Middle frontal gyrus (tissue), 1 donor: ENCODE data around the gene LETM1.

ENCODE experiments used
- DNase-seq: peaks from one replicate; pipeline ENCODE4 v3.0.0-alpha.2; 2015; ENCODE audit warnings: low spot score; ENCODE audit errors: extremely low spot score

Gene LETM1

DNA sequence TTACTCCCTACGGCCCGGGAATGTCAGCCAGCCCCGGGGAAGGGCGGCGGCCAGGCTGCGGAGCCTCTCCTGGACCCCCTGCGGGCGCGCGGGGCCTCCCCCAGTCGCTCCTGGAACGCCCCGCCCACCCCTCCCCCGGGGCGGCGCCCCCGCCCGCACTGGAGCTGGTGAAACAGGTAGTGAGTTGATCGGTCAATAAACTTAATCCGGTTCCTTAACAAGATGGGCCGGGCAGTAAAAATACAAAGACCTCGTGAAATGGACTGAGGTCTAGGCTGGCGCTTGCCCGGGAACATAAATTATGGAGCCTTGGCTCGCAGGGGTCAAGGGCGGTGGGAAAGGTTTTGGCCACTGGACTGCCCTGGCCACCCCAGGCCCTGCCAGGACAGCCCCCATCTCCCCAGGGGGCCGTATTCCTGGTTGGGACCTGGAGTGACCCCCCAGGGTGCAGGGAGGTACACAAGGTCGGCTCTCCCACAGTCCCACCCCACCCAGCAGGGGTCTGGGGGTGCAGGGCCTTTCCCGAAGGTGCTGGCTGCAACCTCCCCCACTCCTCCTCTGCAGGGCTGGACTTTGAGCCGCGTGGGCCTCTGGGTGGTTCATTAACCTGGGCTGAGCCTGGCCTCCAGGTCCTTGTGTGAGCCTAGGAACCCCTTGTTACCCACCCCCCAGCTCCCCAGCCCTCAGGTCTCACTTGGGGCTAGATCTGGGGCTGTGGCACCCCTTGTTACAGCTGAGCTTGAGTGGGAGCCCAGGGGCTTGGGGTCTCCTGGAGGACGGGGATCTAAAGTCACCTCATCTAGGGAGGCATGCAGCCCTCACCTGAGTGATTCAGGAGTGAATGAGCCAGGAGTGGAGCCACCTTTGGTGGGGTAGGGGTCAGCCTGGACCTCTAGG is 60.4 kb downstream of the LETM1 start:
- DNase-seq = no peak

DNA sequence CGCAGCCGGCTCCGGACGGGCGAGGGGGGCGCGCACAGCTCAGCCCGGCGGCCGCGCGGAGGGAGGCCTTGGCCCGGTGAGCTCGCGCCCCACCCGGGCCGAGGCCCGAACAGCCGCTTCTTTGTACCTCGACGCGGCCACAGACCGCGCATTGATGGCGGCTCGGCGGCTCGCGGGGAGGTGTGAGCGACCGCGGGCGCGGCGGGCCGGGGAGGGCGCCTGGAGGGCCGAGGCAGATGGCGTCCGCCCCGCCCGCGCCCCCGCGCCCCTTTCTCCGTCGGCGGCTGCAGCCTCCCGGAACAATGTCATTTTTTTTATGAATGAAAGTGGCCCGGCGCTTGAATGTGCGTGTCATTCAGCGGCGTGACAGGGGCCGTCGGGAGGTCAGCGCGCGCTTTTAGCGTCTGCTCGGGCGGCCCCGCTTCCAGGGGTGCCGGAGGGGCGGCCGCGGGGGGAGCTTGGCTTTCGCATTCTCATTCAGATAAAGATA is 61.1 kb downstream of the LETM1 start:
- DNase-seq = no peak

DNA sequence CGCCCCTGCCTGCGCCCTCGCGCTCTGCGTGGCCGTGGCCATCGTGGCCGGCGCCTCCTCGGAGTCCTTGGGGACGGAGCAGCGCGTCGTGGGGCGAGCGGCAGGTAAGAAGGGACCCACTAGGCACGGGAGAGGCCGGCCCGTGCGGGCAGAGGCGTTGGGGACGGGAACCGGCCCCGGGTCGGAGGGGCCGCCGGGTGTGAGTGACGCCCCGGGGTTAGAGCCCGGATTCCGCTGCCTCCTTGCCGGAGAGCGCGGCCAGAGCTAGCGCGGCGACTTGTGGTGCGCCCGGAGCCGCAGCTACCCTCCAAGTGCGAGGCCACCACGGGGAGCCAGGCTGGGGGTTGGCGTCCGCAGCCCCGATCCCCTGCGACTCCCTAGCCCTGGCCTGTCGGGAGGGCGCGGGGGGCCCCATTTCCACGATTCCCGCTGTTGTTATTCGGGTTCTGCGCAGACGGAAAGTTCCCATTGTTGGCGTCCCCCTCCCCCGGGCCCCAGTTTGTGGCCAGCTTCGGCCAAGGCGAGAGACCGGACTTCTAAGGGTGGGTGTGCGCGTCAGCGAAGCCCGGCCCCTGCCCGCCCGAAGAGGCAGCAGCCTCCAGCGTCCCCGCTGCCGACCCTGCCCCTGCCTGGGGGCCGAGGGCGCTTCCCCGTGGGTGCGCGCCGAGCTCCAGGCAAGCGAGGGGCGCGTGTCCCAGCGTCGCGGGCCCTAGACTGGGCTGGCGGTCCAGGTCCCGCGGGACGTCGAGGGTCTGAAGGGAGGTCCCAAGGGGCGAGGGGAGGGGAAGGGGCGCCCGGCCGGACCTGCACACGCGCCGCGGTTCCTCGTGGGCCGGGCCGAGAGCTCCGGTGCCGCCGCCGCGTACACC is 61.8 kb downstream of the LETM1 start:
- DNase-seq = no peak

DNA sequence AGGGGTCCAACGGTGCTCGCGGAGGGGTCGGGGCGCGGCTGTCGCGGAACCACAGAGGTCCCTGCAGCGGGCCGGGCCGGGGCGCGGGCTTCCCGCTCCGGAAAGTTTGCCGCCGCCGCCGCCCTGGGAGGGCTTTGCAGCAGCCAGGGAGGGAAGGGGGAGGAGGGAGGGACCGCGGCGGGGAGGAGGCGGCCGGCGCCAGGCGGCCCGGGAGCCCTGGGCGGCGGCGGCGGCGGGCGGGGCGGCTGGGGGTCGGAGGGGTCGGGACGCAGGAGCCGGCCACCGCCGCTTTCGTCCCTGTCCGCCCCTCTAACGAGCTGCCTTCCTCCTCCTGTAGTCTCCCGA is 62.5 kb downstream of the LETM1 start:
- DNase-seq = no peak

DNA sequence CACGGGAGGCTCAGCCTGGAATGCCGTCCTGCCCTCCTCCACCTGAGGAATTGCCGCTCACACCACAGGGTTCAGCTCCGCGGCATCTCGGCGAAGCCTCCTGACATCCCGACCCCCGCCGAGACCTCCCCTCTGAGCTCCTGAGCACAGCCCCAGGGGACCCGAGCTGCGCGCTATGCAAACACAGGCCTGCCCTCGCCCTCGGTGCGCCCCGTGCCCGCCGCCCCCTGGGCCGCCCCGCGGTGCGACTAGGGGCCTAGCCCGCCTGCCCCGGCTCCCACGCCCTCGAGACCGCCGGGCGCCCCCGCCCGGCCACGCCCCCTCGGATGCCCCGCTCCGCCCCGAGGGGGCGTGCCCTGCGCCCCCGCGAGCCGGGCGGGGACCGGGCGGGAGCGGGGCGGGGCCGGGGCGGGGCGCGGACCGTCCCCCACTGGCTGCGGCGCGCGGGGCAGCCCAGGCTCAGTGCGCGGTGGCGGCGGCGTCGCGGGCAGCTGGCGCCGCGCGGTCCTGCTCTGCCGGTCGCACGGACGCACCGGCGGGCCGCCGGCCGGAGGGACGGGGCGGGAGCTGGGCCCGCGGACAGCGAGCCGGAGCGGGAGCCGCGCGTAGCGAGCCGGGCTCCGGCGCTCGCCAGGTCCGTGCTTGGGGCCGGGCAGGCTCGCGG is 63.0 kb downstream of the LETM1 start, which contains the start of gene FGFR3:
FGFR3 (plus strand) TSS at position 462 of the 664 bp plus-strand sequence. CDS start 642 bp downstream, outside the sequence.
- no peak for DNase-seq

DNA sequence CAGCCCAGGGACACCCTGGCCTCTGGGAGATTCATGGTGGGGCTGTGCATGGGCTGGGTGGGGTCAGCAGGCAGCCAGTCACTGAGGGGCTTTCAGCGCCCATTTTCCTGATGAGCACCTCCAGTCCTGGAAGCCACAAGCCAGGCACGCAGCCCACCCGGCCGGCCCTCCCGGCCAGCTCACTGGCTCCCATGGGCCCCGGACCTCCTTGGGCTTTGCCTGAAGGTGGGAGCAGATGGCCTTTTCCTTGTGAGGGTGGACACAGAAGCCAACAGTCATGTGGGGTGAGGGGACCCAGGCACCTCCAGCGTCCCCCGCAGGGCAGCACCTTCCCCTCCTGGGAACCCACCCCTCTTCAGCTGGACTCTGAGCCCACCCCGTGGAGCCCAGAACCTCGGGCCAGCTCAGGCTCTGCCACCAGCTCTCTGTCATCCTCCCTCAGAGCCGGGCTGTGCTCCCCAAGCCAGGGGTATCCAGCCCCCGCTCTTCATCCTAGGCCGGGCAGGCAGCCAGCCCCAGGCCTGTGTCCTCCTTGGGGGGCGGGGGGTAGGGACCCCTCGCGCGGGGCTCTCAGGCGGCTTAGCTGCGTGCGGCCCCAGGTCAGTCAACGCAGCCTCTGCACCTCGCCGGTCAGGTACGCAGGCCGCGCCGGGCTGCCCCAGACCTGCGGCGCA is 63.7 kb downstream of the LETM1 start:
- DNase-seq = no peak

DNA sequence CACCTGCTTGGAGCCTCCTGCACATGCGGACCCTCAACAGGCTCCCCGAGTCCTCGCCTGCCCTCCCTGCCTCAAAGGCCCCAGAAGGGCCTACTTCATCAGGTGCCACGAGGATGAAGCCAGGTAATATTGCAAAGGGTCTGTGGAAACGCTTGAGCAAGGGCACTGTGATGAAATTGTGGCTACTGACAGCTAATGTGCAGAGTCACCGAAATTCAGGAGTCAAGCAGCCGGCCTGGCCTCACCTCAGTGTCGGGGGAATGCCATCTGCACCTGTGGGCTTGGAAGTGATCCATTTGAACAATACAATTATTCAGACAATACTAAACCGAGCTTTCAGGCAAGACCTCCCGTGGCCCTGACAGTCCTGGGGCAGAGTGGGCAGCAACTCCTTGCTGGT is 66.0 kb downstream of the LETM1 start:
- DNase-seq = no peak

DNA sequence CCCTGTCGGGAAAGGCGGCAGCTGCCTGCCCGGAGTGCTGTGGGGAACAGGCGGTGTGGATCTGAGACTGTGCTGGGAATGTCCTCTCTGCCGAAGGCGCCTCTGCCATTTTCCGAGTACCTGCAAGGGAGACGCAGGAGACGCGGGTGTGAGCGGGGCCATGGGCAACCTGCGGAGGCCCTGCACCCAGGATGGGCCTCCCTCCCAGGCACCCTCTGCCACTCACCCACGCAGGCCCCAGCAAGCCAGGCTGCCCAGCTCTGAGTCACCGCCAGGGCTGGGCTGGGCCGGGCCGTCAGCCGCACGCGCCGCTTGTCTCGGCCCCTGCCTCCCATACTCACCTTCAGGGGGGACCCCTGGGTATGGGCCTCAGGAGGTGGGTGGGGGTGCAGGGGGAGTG is 66.4 kb downstream of the LETM1 start:
- DNase-seq = no peak

DNA sequence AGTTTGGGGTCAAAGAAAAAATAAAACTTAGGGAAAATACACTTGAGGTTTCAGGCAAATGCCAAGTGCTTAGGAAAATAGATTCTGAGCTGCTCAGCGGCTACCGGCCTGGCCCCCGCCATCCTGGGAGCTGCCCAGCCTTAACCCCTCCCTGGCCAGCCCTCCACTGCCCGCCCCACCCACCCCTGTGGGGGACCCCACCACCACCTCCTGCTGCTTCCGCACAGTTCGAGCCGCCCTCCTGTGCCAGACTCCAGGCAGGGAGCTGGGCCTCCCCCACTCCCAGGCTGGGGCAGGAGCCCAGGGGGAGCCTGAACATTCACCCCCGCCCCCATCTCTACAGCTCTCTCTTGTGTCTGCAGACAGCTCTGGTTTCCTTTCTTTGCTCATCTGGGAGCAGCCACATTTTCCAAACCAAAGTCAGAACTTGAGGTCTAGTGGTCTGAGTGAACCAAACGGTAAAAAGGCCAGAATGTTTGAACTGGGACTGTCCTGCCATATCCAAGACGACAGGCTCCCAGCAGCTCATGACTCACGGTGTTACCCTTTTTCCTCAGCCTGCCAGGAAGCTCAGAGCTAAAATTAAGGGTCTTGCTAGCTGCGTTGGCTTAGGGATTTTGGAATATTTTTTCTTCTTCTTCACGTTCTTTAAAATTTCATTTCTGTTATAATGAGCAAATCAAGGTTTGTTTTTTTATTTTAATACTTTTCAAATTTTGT is 67.5 kb downstream of the LETM1 start:
- no peak for DNase-seq

DNA sequence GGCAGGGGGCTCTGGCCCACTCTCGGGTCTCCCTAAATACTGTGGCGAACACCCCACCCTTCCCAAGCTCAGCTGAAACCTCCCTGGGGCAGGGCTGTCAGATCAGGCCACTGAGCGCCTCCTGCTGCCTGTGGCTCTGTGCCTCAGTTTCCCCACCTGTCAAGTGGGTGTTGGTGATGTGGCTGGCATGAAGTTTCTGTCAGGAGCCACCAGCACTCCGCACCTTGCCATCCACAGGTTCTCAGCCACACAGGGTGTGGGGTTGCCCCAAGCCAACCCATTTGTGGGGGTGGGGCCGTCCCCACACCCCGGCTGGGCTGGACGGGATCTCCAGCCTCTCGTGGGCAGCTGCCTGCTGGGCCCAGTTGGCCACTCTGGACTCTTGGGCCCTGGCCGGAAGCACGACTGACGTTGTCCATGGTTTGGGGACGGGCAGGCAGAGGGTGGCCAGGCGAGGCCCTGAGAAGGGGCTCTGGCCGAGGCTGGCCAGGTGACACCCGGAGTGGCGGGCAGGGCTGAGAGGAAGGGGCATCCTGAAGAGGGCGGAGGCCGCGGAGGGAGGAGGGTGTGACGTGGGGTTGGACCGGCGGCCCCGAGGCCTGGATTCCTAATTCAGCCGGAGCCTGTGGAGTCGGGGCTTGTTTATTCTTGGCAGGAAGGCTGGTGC is 68.4 kb downstream of the LETM1 start:
- no peak for DNase-seq

DNA sequence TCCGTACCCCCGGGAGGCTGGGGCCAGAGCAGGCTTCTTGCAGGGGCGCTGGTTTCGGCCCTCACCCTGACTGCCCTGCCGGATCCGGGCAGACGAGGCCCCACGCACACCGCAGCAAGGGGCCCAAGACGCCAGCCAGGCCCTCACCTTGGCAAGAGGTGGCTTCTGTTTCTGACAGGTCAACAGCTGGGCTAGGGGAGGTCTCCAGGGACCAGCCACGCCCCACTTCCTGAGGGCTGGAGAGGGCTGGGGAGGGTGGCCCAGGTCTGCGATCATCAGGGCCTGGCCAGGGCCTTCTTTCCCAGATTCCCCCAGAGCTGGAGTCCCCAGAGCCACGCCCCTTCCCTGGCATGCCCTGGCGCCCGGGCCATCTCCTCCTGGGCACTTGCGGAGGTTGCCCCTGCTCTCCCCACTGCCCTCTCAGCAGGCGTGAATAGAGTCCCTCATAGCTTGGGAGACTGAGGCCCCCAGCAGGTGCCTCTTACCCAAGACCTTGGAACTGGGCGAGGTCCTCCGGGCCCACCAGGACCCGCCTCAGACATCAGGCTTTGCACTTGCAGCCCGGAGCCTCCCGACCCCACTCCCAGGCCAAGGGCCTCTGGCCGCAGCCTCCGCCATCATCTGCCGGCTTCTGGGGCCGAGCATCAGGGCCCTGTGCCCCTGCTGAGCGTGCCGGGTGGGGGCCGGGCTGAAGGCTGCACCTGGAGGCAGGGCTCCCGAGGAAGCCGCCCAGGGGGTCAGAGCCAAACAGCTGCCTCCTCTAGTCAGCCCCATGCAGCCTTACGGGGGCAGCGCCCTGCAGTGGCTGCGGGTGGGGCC is 69.2 kb downstream of the LETM1 start:
- no peak for DNase-seq

DNA sequence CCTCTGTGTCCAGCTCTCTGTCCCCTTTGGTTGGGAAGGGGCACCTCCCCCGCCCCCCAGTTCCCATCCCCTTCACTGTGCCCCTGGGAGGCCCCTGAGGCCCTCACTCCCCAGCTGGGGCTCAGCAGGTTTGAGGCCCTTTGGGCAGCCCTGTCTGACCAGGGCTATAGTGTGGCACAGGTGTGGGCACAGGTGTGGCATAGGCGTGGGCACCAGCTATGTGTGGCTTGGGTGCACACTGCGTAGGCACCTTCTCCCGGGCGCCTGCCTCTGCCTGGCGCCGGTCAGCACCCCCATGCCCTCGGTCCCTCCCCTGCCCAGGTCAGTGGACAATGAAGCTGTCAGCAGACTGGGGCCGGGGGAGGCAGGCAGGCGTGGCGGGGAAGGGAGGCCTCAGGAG is 70.4 kb downstream of the LETM1 start:
- DNase-seq = no peak

DNA sequence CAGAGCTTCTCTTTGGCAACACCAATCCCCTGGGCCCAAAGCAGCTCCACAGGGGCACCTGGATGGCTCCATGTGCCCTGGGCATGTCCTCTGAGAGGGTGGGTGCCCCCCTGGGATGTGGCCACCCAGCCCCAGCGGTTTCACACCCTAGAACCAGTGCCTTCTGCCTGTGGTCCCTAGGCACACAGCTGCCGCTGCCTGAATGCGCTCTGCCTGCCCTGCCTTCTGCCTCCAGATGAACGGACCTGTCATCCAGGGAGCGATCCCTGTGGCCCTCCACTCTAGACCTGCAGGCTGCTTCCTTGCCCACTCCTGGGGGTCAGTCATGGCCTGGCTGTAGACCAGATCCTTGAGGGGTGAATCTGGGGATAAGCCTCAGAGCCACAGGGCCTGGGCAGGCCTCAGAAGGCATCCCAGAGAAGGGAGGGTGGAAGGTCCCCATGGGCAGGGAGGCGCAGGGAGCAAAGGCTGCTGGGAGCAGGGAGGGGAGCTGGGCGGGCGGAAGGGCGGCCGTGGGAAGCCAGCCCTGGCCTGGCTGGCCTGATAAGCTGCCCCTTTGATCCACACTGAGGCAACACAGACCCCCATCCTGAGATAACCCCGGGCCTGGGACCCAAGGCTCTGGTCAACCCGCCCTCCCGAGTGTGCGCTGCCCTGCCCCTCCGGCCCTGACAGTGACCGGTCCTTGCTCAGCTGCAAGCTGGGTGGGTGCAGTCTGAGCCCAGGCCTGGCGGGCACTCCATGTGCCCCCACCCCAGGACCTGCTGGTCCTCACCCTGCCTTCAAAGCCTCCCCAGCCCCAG is 71.0 kb downstream of the LETM1 start:
- DNase-seq = no peak

DNA sequence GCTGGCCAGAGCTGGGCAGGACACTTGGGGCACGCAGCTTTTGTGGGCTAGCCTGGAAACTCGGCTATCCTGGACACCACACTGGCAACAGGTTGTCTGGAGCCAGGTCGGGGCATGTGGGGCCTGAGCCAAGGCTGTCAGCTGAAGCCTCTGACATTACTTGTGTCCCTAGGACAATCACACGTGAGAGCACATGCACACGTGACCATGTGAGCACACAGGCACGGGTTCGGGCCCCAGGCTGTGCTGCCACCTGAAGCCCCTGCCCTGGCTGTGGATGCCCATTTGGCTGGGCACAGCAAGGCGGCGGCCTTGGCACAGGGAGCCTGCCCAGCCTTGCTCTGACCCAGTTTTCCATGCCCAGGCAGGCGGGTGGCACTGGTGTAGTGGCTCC is 71.6 kb downstream of the LETM1 start:
- DNase-seq = no peak

DNA sequence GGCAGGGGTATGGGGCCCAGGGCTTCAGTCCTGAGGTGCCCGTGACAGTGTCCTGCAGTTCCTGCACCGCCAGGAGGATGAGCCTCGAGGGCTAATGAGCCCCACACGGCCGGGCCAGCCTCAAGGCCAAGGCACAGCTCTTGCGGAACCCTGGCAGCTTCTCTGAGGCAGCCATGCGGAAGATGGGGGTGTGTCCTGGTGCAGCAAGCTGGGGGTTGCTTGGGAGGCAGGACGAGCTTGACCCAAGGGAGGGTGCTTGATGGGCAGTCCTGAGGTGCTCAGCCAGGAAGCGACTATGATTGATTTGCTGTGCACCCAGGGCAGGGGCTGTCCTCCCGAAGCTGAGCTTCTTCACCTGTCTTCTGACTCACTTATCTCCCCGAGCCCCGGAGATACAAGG is 72.0 kb downstream of the LETM1 start:
- DNase-seq = no peak

DNA sequence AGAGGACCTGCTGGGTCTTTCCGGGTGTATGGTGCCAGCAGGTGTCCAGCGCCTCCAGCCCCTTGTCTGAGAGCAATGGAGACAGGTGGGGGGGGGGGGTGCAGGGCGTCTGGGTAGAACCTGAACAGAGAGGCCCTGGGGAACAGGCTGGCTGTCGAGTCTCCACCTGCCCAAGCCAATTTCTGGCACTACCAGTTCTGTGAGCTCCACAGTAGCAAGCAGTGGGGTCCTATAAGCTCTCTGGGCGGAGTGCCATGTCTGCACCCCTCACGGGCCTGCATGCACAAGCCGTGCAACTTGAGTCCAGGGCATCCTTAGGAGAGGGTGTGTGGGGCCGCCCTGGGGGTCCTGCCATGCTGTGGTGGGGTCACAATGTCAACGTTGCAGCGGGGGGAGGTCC is 72.9 kb downstream of the LETM1 start:
- DNase-seq = no peak

DNA sequence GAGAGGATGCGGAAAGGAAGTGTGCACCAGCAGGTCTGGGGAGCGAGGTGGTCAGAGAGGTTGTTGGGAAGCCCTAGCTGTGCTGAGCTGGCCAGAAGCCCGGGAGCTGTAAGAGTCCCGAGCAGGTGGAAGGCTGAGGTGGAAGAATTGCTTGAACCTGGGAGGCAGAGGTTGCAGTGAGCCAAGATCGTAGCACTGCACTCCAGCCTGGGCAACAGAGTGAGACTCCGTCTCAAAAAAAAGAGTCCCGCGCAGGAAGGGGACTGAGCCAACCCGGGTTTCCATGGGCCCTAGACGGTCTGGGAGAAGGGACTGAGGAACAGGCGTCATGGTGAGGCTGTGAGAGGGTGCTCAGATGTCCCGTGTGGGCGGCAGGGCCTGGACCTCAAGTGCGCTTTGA is 75.5 kb downstream of the LETM1 start:
- DNase-seq = no peak
